Measurements from ENCODE around the gene PCDHGB5.

- TF ChIP-seq POLR2AphosphoS5 (IDR thresholded peaks at IDR 0.05; ENCODE audit: borderline replicate concordance, low read depth, low read length) (no peak), EZH2 (IDR thresholded peaks at IDR 0.05) (no peak)
Observed at GRCh38 chr5:141409598-141410306, 12.0 kb downstream of the PCDHGB5 start.
